Epithelial cell of proximal tubule (primary cell): ENCODE data around the gene DOCK2. TPM values are rescaled to one million over a fixed set of nuclear protein-coding genes. Genes with fewer than 3 reads are reported as not detected.

Experiments used
- DNase-seq: peaks from one replicate; pipeline ENCODE4 v3.0.0-alpha.2; 2011; ENCODE audit warnings: low read depth
- H3K4me3 ChIP-seq: 2 replicates; pipeline ENCODE4 v1.5.1; 2011; ENCODE audit warnings: low read depth, mild to moderate bottlenecking, low read length
- total RNA-seq: library from RNA; depleted of rRNA; stranded (reverse); fragments of >200 nt; gene quantifications from 2 replicates; pipeline ENCODE4 v1.2.3, GENCODE V29; 2015
- TF ChIP-seq, protein P1 (sequence below): conservative IDR thresholded peaks from 2 replicates; pipeline ENCODE4 v1.5.1; 2012; ENCODE audit warnings: low read depth, mild to moderate bottlenecking, low read length

Gene DOCK2
- total RNA-seq, 1 donor from 2014 or later: 30.4 TPM

DNA sequence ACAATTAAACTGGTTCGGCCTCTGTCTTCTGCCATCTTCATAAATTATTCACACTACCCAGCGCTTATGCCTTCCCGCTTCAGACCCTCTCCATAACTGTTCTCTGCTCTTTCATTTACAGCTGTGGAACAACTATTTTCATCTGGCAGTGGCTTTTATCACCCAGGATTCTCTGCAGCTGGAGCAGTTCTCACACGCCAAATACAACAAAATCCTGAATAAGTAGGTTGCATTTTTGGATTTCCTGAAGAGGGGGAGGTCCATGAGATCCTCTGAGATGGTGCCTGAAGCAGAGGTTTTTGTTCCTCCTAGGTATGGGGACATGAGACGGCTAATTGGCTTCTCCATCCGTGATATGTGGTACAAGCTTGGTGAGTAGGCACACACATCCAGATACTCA lies 371.3 kb downstream of the DOCK2 start:
- TF ChIP-seq, protein P1, sequence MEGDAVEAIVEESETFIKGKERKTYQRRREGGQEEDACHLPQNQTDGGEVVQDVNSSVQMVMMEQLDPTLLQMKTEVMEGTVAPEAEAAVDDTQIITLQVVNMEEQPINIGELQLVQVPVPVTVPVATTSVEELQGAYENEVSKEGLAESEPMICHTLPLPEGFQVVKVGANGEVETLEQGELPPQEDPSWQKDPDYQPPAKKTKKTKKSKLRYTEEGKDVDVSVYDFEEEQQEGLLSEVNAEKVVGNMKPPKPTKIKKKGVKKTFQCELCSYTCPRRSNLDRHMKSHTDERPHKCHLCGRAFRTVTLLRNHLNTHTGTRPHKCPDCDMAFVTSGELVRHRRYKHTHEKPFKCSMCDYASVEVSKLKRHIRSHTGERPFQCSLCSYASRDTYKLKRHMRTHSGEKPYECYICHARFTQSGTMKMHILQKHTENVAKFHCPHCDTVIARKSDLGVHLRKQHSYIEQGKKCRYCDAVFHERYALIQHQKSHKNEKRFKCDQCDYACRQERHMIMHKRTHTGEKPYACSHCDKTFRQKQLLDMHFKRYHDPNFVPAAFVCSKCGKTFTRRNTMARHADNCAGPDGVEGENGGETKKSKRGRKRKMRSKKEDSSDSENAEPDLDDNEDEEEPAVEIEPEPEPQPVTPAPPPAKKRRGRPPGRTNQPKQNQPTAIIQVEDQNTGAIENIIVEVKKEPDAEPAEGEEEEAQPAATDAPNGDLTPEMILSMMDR: no peak
- H3K4me3 ChIP-seq: no peak overlapping the region
- no peak for DNase-seq

DNA sequence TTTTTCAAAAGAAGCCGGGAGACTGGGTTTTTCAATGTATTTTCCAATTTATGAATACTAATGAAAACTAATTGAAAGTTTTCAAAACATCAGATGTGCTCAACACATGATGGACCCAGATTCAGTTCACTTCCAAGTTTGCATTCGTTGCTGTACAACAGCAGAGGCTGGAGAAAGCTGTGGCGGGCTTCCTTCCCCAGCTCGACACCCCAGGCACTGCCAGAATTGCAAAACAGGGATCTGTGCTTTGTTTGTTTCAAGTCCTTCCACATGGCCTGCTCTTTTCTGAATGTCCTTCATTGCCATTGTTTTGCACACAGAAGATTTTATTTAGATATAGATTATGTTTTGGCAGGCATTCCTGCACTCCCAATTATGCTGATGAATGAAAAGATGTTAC lies 373.5 kb downstream of the DOCK2 start:
- H3K4me3 ChIP-seq: no peak overlapping the region
- DNase-seq: no peak
- TF ChIP-seq, protein P1: no peak

DNA sequence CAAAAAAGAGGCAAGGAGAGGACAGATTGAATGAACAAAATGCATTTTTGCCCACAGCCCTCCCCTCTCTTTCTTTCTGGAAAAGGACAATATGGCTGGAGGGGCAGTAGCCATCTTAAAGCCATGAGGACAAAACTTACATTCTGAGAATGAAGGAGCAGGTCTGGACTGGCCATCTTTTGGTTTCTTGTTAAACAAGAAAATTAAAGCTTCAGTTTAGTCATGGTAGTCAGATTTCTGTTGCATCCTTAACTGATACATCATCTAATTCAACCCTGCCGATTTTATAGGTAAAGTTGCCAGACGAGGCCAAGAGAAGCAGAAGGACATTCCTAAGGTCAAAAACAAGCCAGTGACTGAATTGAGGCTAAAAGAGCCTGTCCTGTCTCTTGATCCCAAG lies 374.7 kb downstream of the DOCK2 start:
- TF ChIP-seq, protein P1: no peak
- no peak for DNase-seq
- H3K4me3 ChIP-seq: no peak overlapping the region

DNA sequence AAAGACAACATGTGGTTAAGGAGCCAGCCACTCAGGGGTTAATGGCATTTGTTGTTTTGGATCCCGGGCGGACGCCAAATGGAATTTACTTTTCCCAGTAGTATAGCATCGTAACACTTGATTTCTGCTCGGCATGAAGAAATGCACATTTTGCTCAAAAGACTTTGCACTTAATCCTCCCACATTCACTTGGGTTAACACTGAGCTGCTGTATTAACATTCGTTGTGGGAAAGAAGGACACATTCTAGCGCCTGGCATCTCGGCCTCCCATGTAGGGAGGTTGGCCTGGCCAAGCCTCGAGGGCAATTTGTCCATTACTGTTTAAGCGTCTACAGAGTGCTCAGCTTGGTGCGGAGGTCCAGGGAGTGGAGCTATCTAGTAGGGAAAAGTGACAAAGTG lies 375.5 kb downstream of the DOCK2 start:
- no peak for DNase-seq
- no peak overlapping the region for H3K4me3 ChIP-seq
- TF ChIP-seq, protein P1: no peak

DNA sequence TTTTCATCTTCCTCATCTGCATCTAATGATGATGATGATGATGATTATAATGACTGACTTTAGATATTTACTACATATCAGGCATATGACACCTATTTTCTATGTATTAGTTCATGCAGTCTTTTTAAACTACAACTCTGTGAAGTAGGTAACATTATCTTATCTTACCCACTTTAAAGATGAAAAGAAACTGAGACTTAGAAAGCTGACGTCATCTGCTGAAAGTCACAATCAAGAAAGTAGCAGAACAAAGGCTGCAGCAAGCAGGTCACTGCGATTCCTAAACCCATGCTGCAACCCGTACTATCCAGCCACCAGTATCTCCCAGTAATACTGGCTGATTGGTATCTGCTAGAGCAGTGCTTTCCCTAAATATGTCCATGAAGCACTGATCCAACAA lies 383.3 kb downstream of the DOCK2 start:
- TF ChIP-seq, protein P1: no peak
- no peak overlapping the region for H3K4me3 ChIP-seq
- DNase-seq: no peak

DNA sequence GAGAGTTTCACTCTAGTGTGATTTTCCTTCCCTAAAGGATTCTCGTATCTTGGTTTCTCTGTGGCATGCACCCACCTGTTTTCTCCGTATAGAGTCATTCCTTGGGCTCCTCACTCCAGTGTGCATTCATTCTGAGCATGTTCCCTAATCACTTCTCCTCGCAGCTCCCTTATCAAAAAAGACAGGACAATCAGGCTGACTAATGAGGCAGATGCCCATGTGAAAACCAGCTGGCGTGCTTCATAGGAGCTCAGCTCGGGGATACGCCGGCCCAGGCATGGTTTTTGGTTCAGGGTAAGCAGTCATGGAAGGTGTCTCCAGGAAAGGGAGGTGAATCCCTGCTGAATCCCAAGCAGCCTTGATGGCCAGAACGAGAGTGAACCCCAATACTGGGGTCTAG lies 384.4 kb downstream of the DOCK2 start:
- no peak overlapping the region for H3K4me3 ChIP-seq
- TF ChIP-seq, protein P1: no peak
- no peak for DNase-seq

DNA sequence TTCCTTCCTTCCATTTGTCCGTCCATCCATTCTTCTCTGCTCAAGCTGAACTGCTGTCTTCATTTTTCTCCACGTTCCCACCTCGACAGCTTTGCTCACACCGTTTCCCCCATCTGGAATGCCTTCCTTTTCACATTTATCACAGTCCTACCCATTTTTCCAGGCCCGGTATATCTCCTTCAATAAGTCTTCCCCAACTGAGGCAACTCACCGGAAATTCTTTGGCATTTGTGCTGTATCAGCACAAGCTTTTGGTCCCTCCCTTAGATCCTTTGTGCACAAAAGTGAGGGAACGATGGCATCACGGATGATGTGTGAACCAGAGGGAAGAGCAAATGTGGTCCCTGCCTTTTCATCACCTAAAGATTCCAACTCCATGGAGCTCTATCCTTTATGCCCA lies 388.8 kb downstream of the DOCK2 start:
- TF ChIP-seq, protein P1: no peak
- H3K4me3 ChIP-seq: no peak overlapping the region
- no peak for DNase-seq
